Medulla oblongata (tissue), 1 donor: ENCODE measurements around the gene RTCA.
"Not testable (repeated sequence)": the region's sequence is repeated elsewhere in the genome, so short reads cannot be mapped to it uniquely, and the experiment has no call there.

Experiments
- DNase-seq: peaks from one replicate; pipeline ENCODE4 v3.0.0-alpha.2; 2015; ENCODE audit errors: extremely low spot score

Gene RTCA

GRCh38 chr1:100308777-100309176, 42.8 kb downstream of the RTCA start:
- no peak for DNase-seq

- no peak for DNase-seq
Observed at GRCh38 chr1:100309863-100310262, 43.8 kb downstream of the RTCA start.

DNA sequence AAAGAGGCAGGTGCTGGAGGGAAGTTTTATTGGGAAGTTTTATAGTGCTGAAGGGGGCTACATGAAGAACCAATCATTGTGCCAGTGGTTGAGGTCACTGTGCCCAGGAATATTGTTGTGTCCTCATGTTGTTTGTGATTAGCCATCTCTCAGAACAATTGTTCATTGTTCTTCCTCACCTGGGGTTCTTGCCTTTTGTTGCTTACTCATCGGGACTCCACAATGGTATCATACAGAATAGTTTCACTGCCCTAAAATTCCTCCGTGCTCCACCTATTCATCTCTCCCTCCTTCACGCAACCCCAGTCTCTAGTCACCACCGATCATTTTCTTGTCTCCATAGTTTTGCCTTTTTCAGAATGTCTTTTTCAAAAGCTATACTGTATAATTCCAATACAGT, 47.4 kb downstream of the RTCA start:
- DNase-seq = no peak

DNA sequence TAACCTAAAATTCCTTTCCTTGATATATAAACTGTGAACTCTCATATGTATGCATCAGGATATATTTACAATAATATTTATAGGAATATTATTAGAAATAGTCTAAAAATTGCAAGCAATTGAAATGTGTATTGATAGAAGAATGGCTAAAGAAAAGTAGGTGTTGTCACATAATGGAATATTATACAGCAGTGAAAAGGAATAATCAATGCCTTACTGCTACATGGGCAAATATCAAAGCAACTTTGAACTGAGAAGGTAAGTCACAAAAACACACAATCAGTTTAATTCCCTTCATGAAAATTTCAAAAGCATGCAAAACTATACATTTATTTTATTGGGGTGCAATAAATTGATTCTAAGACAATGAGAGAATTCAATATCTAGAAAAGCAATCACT, 50.6 kb downstream of the RTCA start:
- DNase-seq = no peak

DNA sequence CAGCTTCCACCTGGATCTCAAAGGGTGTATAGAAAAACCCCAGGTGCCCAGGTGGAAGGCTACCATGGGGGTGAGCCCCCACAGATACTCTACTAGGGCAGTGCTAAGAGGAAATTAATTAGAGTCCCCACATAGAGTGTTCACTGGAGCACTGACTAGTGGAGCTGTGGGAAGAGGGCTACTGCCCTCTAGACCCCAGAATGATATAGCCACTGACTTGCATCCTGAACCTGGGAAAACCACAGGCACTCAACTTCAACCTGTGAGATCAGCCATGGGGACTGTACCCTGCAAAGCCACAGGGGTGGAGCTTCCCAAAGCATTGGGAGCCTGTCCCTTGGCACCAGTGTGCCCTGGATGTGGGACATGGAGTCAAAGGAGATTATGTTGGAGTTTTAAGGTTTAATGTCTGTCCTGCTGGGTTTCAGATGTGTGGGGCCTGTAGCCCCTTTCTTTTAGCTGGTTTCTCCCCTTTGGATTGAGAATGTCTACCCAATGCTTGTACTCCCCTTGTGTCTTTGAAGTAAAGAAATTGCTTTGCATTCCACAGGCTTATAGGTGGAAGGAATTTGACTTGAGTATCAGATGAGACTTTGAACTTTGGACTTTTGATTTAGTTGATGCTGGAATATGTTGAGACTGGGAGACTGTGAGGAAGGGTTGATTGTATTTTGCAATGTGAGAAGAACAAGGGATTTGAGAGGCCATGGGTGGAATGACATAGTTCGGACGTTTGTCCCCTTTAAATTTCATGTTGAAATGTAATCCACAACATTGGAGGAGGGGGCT, 54.5 kb downstream of the RTCA start:
- DNase-seq = no peak

- DNase-seq = no peak
Observed at GRCh38 chr1:100321100-100321493, 55.1 kb downstream of the RTCA start.

DNA sequence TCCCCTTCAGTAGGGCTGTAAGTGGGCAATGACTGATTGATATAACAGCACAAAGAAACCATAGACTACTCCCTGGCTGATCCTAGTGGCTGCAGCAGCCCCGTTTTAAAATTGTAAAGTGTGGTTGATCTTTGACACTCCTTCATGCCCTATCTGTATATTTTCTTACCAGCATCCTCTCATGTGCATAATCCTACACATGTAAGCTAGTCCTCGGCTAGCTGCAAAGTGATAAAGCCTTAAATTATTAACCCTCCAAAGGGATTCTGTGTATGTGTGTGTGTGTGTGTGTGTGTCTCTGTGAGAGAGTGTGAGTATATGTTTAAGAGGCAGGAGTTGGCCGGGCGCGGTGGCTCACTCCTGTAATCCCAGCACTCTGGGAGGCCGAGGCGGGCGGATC, 55.5 kb downstream of the RTCA start:
- DNase-seq = no peak

DNA sequence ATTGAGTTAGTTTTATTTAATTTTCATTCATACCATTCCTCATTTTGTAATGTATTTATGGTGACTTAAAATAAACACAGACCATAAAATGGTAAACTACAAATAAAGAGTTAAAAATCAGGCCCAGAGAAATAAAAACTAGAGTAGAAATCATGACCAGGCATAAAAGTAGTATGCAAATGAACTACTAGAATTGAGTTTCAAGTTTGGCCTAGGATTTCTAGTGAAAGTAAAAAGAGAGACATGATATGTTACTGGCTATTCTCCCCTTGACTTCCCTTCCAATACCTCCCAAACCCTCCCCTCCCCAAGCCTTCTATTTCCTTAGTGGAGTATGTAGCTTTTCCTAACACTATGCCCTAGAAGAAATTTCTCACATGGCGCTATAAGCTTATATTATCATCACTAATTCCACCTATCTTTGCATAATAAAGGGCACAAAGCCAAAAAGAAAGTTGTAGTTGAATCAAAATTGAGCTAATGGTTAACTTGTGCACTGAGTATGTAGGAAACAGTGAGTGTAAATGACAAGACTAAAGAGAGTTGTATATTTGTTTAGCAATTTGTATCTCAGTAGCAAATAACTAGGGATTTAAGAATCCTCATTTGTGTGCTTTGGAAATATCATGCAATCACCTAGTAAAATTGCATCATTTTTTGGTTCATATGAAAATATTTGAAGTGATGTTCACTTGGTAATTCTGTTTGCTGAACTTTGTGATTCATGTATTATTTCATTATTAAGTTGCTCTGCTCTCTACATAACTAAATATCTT, 56.6 kb downstream of the RTCA start:
- no peak for DNase-seq

- DNase-seq = no peak
Observed at GRCh38 chr1:100323419-100324106, 57.5 kb downstream of the RTCA start.

DNA sequence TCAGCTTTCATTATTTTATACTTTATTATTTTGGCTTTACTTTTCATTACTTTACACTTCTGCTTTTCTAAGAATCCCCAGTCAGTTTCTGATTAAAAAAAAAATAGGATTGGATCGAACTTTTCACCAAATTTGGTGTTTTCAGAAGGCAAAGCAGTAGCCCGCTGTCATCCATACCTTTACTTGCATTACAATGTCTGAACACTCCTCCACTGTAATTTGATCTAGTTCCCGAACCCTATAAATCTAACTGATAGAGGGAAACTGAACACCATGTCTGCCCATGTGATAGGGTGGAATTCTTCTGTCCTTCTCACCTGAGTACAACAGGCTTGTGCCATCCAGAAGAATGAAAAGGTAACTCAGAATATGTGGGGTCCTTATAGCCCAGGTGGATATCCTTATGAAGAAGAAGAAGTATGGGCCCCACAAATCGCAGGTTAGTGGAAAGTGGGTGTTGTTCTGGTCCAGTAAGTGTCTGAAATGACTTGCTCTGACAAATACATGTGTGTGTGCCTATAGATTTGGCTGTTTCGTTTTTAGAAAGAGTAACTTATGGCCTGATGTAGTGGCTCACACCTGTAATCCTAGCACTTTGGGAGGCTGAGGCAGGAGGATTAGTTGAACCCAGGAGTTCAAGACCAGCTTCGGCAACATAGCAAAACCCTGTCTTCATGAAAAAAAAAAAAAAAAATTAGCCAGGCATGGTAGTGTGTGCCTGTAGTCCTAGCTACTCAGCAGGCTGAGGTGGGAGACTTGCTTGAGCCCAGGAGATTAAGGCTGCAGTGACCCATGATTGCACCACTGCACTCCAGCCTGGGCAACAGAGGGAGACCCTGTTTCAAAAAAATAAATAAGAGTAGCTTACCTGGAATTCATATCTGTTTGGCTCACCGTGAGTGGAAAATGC, 59.7 kb downstream of the RTCA start:
- DNase-seq = no peak

GRCh38 chr1:100326325-100326670, 60.3 kb downstream of the RTCA start:
- not testable (repeated sequence) for DNase-seq

DNA sequence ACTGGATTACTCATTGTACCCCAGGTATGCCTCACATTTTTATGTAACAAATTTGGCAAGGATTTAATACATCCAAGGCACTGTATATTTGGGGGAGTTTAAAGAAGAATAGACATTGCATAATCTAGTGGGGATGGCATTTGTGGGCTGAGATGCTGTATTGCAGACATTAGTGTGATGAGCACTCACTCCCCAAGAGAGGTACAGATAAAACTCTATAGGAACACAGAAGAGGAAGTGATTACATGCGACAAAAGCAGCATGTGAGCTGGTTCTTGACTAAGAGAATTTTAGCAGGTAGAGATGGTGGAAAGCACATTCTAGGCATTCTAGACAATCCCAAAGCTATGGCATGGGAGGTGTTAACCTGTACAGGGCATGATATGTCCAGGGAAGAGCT, 62.1 kb downstream of the RTCA start:
- no peak for DNase-seq

DNA sequence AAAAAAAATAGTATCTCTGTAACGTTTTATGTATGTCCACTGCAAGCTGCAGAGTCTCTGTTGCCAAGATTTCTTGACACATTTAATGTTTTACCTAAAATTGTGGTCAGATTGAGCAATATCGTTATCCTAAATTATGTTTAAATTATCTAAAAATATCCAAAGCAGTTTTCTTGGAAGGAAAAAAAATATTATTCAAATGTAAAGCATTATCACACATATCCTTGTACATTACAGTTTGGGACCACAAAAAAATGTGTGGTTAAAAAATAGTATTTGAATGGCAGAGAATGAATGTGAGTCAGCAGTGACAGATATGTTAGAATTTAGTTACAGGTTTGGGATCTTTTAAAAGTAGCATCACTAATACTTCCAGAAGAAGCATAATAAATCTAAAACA, 65.1 kb downstream of the RTCA start:
- not testable (repeated sequence) for DNase-seq

GRCh38 chr1:100332331-100332730, 66.3 kb downstream of the RTCA start:
- DNase-seq = no peak

GRCh38 chr1:100335436-100335835, 69.4 kb downstream of the RTCA start:
- DNase-seq = no peak

- DNase-seq = not testable (repeated sequence)
Observed at GRCh38 chr1:100337878-100338277, 71.9 kb downstream of the RTCA start.

DNA sequence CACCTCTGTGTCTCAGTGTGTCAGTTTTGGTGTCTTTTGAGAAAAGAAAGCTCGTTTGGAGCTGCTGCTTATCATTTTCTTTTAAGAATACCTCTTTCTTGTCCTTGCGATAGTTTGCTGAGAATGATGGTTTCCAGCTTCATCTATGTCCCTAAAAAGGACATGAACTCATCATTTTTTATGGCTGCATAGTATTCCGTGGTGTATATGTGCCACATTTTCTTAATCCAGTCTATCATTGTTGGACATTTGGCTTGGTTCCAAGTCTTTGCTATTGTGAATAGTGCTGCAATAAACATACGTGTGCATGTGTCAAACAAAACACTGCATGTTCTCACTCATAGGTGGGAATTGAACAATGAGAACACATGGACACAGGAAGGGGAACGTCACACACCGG, 73.7 kb downstream of the RTCA start:
- DNase-seq = not testable (repeated sequence)

DNA sequence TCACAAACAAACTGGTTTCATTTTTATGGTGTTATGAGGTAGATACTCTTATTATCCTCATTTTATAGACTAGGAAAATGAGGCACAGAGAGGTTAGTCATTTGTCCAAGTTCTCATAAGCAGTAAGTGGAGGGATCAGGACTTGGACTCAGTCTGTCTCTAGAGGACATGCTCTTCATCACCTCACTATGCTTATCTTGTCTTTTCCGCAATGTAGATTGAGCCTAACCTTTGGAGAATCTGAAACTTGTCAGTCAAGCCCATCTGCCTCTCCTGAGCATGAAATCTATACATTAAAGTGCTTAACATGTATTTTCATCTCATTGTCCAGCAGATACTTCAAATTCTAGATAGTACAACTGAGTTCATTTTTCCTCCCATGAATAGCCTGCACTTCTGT, 74.5 kb downstream of the RTCA start:
- no peak for DNase-seq

- no peak for DNase-seq
Observed at GRCh38 chr1:100342348-100342747, 76.3 kb downstream of the RTCA start.
